Left kidney (tissue), 1 donor: ENCODE results near the gene PRC1. TPM values are rescaled to one million over a fixed set of nuclear protein-coding genes. Genes with fewer than 3 reads are reported as not detected.

ENCODE experiments used
- polyA plus RNA-seq: library from polyadenylated mRNA; unstranded; fragments of 120-200 nt; gene quantifications from one replicate; pipeline ENCODE4 v1.2.1, GENCODE V29; 2013; ENCODE audit not compliant: insufficient read length

The PRC1 gene
- polyA plus RNA-seq, 1 donor = 105 TPM

Other genes starting within 250 kb of the PRC1 start
- gene FURIN, start 125.9 kb downstream of the PRC1 start, polyA plus RNA-seq = 36.5 TPM
- gene FES, start 110.0 kb downstream of the PRC1 start, polyA plus RNA-seq = 13.1 TPM
- 52.7 TPM for gene MAN2A2, start 91.2 kb downstream of the PRC1 start, polyA plus RNA-seq
- gene HDDC3, start 62.0 kb downstream of the PRC1 start, polyA plus RNA-seq = 12.1 TPM
- 60.3 TPM for gene UNC45A, start 59.2 kb downstream of the PRC1 start, polyA plus RNA-seq
- gene RCCD1, start 39.7 kb downstream of the PRC1 start, polyA plus RNA-seq = 17.0 TPM
- 20.9 TPM for gene VPS33B, start 28.1 kb upstream of the PRC1 start, polyA plus RNA-seq
- gene SV2B, start 105.7 kb upstream of the PRC1 start, polyA plus RNA-seq = 0.67 TPM